Measurements from ENCODE around the gene RPL41.

- TF ChIP-seq POLR2AphosphoS5 (IDR thresholded peaks at IDR 0.05) (no peak), POLR2A (IDR thresholded peaks at IDR 0.05) (no peak)
Measured at GRCh38 chr12:56101045-56101444, 15.4 kb upstream of the RPL41 start.

Measured in upper lobe of left lung (tissue), 4 donors.